Superior temporal gyrus (tissue), 1 donor: ENCODE data around the gene TPGS2.
"Not testable (repeated sequence)": the region's sequence is repeated elsewhere in the genome, so short reads cannot be mapped to it uniquely, and the experiment has no call there.

Experiments used
- DNase-seq: peaks from one replicate; pipeline ENCODE4 v3.0.0-alpha.2; 2016; ENCODE audit errors: extremely low spot score

Gene TPGS2

GRCh38 chr18:36776650-36777049, 52.2 kb downstream of the TPGS2 start:
- DNase-seq = no peak

- no peak for DNase-seq
These were observed 53.4 kb downstream of the TPGS2 start for GRCh38 chr18:36775396-36775795.

GRCh38 chr18:36772241-36772723, 56.5 kb downstream of the TPGS2 start:
- DNase-seq = no peak

GRCh38 chr18:36771245-36771644, 57.6 kb downstream of the TPGS2 start:
- no peak for DNase-seq

GRCh38 chr18:36770315-36770946, 58.4 kb downstream of the TPGS2 start:
- DNase-seq = no peak

GRCh38 chr18:36769611-36770314, 59.0 kb downstream of the TPGS2 start:
- DNase-seq = no peak

- no peak for DNase-seq
These were observed 59.6 kb downstream of the TPGS2 start for GRCh38 chr18:36769172-36769571.

- DNase-seq = no peak
These were observed 62.0 kb downstream of the TPGS2 start for GRCh38 chr18:36766836-36767235.

GRCh38 chr18:36762965-36763364, 65.8 kb downstream of the TPGS2 start:
- DNase-seq = not testable (repeated sequence)

- DNase-seq = no peak
These were observed 66.7 kb downstream of the TPGS2 start for GRCh38 chr18:36762074-36762473.

- no peak for DNase-seq
These were observed 67.6 kb downstream of the TPGS2 start for GRCh38 chr18:36761186-36761698.

GRCh38 chr18:36760598-36760997, 68.2 kb downstream of the TPGS2 start:
- DNase-seq = no peak

- DNase-seq = no peak
These were observed 69.5 kb downstream of the TPGS2 start for GRCh38 chr18:36759167-36759776.

GRCh38 chr18:36758623-36759022, 70.2 kb downstream of the TPGS2 start:
- no peak for DNase-seq

GRCh38 chr18:36757991-36758390, 70.8 kb downstream of the TPGS2 start:
- DNase-seq = no peak

GRCh38 chr18:36757081-36757480, 71.7 kb downstream of the TPGS2 start:
- DNase-seq = peak; percentile 92

GRCh38 chr18:36756242-36756641, 72.6 kb downstream of the TPGS2 start:
- no peak for DNase-seq

GRCh38 chr18:36752929-36753865, 75.6 kb downstream of the TPGS2 start:
- DNase-seq = peak; percentile 31

GRCh38 chr18:36745219-36745975, 83.4 kb downstream of the TPGS2 start:
- DNase-seq = no peak

- DNase-seq = no peak
These were observed 84.4 kb downstream of the TPGS2 start for GRCh38 chr18:36744261-36744876.
